ENCODE results near the gene ATF6.

ATF6 gene

GRCh38 chr1:161737625-161738024, 28.5 kb upstream of the ATF6 start:
- TF ChIP-seq SUZ12 (IDR thresholded peaks at IDR 0.05; ENCODE audit: extremely low read depth, insufficient read depth, insufficient read length) (no peak), YY1 (IDR thresholded peaks at IDR 0.05; ENCODE audit: insufficient read depth, insufficient read length) (no peak), ZNF274 (IDR thresholded peaks at IDR 0.05; ENCODE audit: low read depth, low read length) (no peak)
- Histone ChIP-seq H3K36me3 (ENCODE audit: insufficient read depth, insufficient read length, low read length) (no peaks in the 10 kb centered on the region), H3K4me3 (ENCODE audit: insufficient read length, low read depth) (no peak overlapping the region)

GRCh38 chr1:161738627-161739287, 27.4 kb upstream of the ATF6 start:
- no peaks in the 10 kb centered on the region for H3K27me3 ChIP-seq (ENCODE audit: insufficient read depth, insufficient read length)
- DNase-seq (ENCODE audit: low read depth, low spot score): peak; percentile 71
- H3K36me3 ChIP-seq (ENCODE audit: insufficient read depth, insufficient read length, low read length): no peaks in the 10 kb centered on the region
- TF ChIP-seq YY1 (IDR thresholded peaks at IDR 0.05; ENCODE audit: insufficient read depth, insufficient read length) (no peak), SUZ12 (IDR thresholded peaks at IDR 0.05; ENCODE audit: extremely low read depth, insufficient read depth, insufficient read length) (no peak), ZNF274 (IDR thresholded peaks at IDR 0.05; ENCODE audit: low read depth, low read length) (no peak)
- no peak overlapping the region for H3K9ac ChIP-seq (ENCODE audit: insufficient read length, low read depth)
- H3K4me1 ChIP-seq (ENCODE audit: insufficient read depth, insufficient read length): no peaks in the 10 kb centered on the region
- no peak overlapping the region for H3K4me3 ChIP-seq (ENCODE audit: insufficient read length, low read depth)
- no peaks in the 10 kb centered on the region for H3K9me3 ChIP-seq (ENCODE audit: insufficient read depth, low read length)

More at GRCh38 chr1:161737625-161738024, 28.5 kb upstream of the ATF6 start:
- DNase-seq (ENCODE audit: low read depth, low spot score): peak; percentile 90
- Histone ChIP-seq H3K9ac (ENCODE audit: insufficient read length, low read depth) (no peak overlapping the region), H3K27me3 (ENCODE audit: insufficient read depth, insufficient read length) (no peaks in the 10 kb centered on the region), H3K4me1 (ENCODE audit: insufficient read depth, insufficient read length) (no peaks in the 10 kb centered on the region), H3K9me3 (ENCODE audit: insufficient read depth, low read length) (no peaks in the 10 kb centered on the region)

- no peak for DNase-seq (ENCODE audit: low read depth, low spot score)
- Histone ChIP-seq H3K9ac (ENCODE audit: insufficient read length, low read depth) (no peak overlapping the region), H3K4me1 (ENCODE audit: insufficient read depth, insufficient read length) (no peaks in the 10 kb centered on the region), H3K36me3 (ENCODE audit: insufficient read depth, insufficient read length, low read length) (no peaks in the 10 kb centered on the region), H3K27me3 (ENCODE audit: insufficient read depth, insufficient read length) (no peaks in the 10 kb centered on the region), H3K9me3 (ENCODE audit: insufficient read depth, low read length) (no peaks in the 10 kb centered on the region), H3K4me3 (ENCODE audit: insufficient read length, low read depth) (no peak overlapping the region)
- TF ChIP-seq SUZ12 (IDR thresholded peaks at IDR 0.05; ENCODE audit: extremely low read depth, insufficient read depth, insufficient read length) (no peak), ZNF274 (IDR thresholded peaks at IDR 0.05; ENCODE audit: low read depth, low read length) (no peak), YY1 (IDR thresholded peaks at IDR 0.05; ENCODE audit: insufficient read depth, insufficient read length) (no peak)
These were observed 26.1 kb upstream of the ATF6 start for GRCh38 chr1:161739865-161740566.

GRCh38 chr1:161740921-161741320, 25.2 kb upstream of the ATF6 start:
- no peak overlapping the region for H3K9ac ChIP-seq (ENCODE audit: insufficient read length, low read depth)
- no peaks in the 10 kb centered on the region for H3K36me3 ChIP-seq (ENCODE audit: insufficient read depth, insufficient read length, low read length)
- no peaks in the 10 kb centered on the region for H3K27me3 ChIP-seq (ENCODE audit: insufficient read depth, insufficient read length)
- H3K4me3 ChIP-seq (ENCODE audit: insufficient read length, low read depth): no peak overlapping the region
- TF ChIP-seq SUZ12 (IDR thresholded peaks at IDR 0.05; ENCODE audit: extremely low read depth, insufficient read depth, insufficient read length): no peak
- TF ChIP-seq ZNF274 (IDR thresholded peaks at IDR 0.05; ENCODE audit: low read depth, low read length): no peak
- TF ChIP-seq YY1 (IDR thresholded peaks at IDR 0.05; ENCODE audit: insufficient read depth, insufficient read length): no peak
- no peak for DNase-seq (ENCODE audit: low read depth, low spot score)
- H3K9me3 ChIP-seq (ENCODE audit: insufficient read depth, low read length): no peaks in the 10 kb centered on the region
- H3K4me1 ChIP-seq (ENCODE audit: insufficient read depth, insufficient read length): no peaks in the 10 kb centered on the region

- Histone ChIP-seq H3K9ac (ENCODE audit: insufficient read length, low read depth) (no peak overlapping the region), H3K27me3 (ENCODE audit: insufficient read depth, insufficient read length) (no peaks in the 10 kb centered on the region), H3K4me3 (ENCODE audit: insufficient read length, low read depth) (no peak overlapping the region), H3K36me3 (ENCODE audit: insufficient read depth, insufficient read length, low read length) (no peaks in the 10 kb centered on the region), H3K9me3 (ENCODE audit: insufficient read depth, low read length) (no peaks in the 10 kb centered on the region), H3K4me1 (ENCODE audit: insufficient read depth, insufficient read length) (no peaks in the 10 kb centered on the region)
- no peak for TF ChIP-seq YY1 (IDR thresholded peaks at IDR 0.05; ENCODE audit: insufficient read depth, insufficient read length)
- TF ChIP-seq ZNF274 (IDR thresholded peaks at IDR 0.05; ENCODE audit: low read depth, low read length): no peak
- TF ChIP-seq SUZ12 (IDR thresholded peaks at IDR 0.05; ENCODE audit: extremely low read depth, insufficient read depth, insufficient read length): no peak
- DNase-seq (ENCODE audit: low read depth, low spot score): no peak
These were observed 22.9 kb upstream of the ATF6 start for GRCh38 chr1:161743231-161743630.

GRCh38 chr1:161747801-161748200, 18.3 kb upstream of the ATF6 start:
- Histone ChIP-seq H3K9me3 (ENCODE audit: insufficient read depth, low read length) (no peaks in the 10 kb centered on the region; the same call in 1 of the 2 replicates), H3K9ac (ENCODE audit: insufficient read length, low read depth) (no peak overlapping the region), H3K27me3 (ENCODE audit: insufficient read depth, insufficient read length) (peaks cover 5% of the 10 kb centered on the region), H3K36me3 (ENCODE audit: insufficient read depth, insufficient read length, low read length) (peaks cover 21% of the 10 kb centered on the region), H3K4me1 (ENCODE audit: insufficient read depth, insufficient read length) (no peaks in the 10 kb centered on the region), H3K4me3 (ENCODE audit: insufficient read length, low read depth) (no peak overlapping the region)
- TF ChIP-seq ZNF274 (IDR thresholded peaks at IDR 0.05; ENCODE audit: low read depth, low read length) (no peak), YY1 (IDR thresholded peaks at IDR 0.05; ENCODE audit: insufficient read depth, insufficient read length) (no peak), SUZ12 (IDR thresholded peaks at IDR 0.05; ENCODE audit: extremely low read depth, insufficient read depth, insufficient read length) (no peak)
- DNase-seq (ENCODE audit: low read depth, low spot score): no peak
